HG03108 (cell line): ENCODE data around the gene HK3.

Source experiments
- ATAC-seq: cut with Tn5 transposase; IDR thresholded peaks from one replicate; pipeline ENCODE4 v1.9.1; 2021; ENCODE audit warnings: moderate library complexity; ENCODE audit not compliant: unreplicated experiment

HK3 gene, protein sequence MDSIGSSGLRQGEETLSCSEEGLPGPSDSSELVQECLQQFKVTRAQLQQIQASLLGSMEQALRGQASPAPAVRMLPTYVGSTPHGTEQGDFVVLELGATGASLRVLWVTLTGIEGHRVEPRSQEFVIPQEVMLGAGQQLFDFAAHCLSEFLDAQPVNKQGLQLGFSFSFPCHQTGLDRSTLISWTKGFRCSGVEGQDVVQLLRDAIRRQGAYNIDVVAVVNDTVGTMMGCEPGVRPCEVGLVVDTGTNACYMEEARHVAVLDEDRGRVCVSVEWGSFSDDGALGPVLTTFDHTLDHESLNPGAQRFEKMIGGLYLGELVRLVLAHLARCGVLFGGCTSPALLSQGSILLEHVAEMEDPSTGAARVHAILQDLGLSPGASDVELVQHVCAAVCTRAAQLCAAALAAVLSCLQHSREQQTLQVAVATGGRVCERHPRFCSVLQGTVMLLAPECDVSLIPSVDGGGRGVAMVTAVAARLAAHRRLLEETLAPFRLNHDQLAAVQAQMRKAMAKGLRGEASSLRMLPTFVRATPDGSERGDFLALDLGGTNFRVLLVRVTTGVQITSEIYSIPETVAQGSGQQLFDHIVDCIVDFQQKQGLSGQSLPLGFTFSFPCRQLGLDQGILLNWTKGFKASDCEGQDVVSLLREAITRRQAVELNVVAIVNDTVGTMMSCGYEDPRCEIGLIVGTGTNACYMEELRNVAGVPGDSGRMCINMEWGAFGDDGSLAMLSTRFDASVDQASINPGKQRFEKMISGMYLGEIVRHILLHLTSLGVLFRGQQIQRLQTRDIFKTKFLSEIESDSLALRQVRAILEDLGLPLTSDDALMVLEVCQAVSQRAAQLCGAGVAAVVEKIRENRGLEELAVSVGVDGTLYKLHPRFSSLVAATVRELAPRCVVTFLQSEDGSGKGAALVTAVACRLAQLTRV

DNA sequence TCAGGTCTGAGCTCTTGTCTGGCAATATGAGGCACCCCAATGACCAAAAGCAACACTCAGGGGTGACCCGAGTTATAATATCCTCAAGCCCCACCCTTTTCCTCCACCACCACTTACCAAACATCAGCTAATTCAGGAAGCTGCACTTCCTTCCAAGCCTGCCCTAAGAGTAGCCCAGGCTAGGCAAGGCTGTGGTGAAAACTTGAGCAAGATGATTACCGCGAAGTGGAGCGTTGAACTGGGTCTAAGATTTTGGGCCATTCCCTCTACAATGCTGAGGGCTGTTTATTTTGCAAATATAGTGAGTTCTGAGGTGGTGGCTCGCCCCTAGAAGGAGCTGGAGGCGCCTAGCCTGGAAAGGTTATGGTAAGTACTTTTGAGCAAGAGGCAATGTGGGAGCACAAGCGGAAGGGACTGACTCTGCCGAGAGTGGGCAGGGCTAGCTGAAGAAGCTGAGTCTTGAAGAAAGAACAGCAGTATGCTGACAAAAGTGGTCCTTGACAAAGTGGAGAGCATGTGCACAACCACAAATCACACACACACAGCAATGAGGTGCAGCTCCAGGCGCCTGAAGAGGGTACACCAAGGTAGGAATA, at the start of gene HK3:
Gene HK3, minus strand, starts transcription at position 51 of the 596 bp plus-strand sequence. CDS start 3,187 bp downstream, outside the sequence.
- ATAC-seq, result no peak

DNA sequence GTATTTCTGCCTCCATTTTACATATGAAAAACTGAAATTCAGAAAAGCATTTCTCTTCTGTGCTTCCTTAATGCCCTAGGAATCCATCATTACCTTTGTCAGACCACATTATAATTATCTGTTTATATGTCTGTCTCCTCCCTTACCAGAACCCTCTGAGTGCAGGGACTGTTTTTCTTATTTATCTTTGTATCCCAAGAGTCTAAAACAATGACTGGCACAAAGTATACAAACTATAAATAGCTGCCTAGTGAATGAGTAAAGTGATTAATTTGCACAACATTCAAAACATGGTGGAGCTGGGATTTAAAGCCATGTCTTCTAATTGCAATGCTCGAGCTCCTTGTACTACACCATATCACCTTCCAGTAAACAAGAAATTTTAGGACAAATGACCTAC, 49.3 kb upstream of the HK3 start:
- ATAC-seq, result no peak

DNA sequence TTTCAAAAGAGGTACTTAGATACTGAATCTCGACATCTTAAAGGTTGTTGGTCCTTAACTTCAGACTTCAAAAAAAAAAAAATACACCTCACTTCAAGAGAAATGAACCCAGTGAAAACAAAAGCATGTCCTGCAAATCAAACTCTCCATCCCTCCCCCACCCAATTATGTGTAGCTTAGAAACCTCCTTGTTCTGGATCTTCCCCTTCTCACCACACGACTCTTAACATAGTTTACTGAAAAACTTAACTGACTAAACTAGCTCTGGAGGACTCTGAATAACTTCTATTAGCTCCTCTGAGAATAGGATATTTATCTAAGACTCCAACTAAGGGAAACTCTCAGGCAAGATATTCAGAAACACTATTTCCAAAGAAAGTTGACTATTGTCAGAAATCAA, 48.7 kb upstream of the HK3 start:
- no peak for ATAC-seq

DNA sequence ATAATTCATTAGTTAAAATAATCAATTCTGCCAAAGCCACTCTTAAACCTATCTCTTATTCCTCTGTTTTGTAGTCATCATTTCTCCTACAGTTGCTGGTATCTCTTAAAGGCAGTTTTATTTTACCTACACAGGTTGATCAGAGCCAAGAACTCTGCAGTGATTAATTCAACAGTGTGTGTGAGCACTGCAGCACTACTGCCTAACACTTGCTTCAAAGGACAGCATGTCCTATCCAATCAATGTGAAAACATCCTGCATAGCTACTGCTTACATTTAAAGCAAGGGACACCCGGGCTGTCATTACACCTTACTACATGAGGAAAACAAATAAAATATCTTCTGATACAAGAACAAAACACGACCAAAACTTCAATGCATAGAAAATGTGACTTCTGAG, 45.1 kb upstream of the HK3 start:
- no peak for ATAC-seq

DNA sequence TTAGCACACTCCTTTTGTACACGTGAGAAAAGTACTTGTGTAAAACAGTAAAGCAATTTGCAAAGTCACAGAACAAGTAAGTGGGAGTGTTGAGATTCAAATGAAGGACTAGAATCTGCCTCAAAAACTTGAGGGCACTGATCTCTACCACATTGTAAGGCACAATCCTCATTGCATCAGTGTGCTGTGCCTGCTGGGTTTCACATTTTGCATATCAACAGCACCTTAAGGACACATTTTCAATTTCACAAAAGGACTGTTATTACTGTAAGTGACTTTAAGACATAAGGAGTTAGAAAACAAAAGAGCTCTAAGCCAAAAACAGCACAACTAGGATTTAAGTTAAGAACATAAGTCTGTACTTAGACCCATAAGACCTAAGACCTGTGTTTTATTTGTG, 44.7 kb upstream of the HK3 start:
- no peak for ATAC-seq

DNA sequence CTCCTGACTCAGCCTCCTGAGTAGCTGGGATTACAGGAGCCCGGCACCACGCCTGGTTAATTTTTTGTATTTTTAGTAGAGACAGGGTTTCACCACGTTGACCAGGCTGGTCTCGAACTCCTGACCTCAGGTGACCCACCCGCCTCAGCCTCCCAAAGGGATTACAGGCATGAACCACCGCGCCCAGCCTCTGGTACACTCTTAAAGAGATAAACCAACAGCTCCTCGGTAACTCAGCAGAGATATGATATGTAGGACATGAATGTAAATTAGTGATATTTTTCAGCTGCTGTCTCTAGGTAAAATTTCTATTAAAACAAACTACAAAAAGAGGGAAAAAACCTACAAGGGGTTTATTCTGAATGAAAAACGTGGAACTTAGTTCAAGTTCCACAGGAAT, 42.8 kb upstream of the HK3 start:
- no peak for ATAC-seq

DNA sequence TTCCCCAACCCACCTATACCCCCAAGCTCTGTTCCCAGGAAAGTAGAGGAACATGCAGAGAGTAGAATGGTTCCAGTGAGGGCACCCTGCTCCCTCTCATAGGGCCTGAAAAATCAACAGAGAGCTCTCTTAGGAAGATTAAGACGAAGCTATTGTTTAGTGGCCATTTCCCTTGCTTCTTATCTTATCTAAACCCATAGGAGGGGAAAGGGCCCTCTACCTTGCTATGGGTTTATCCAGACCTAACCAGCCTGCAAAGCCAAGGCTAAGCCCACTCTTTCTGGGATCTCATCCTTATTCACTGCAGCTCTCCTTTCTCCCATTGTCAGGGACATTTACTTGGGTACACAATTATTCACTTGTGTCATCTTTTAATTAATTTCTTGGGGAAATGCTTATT, 39.3 kb upstream of the HK3 start:
- no peak for ATAC-seq

DNA sequence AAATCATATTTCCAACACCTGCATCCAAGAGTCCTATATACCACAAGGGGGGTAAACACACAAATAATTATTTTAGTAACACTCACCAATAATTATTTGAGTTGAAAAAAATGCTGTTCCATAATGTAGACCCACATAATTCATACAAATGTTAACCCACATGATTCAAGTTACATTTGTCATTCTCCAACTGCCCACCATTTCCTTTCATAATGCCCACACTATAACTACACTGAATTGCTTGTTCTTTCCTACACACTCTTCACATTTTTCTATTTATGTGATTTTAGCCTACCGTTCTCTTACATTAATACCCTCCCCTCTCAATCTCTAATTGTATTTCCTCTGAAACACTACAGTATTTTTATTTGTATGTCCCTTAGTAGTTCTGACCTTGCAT, 35.9 kb upstream of the HK3 start:
- ATAC-seq, result no peak

DNA sequence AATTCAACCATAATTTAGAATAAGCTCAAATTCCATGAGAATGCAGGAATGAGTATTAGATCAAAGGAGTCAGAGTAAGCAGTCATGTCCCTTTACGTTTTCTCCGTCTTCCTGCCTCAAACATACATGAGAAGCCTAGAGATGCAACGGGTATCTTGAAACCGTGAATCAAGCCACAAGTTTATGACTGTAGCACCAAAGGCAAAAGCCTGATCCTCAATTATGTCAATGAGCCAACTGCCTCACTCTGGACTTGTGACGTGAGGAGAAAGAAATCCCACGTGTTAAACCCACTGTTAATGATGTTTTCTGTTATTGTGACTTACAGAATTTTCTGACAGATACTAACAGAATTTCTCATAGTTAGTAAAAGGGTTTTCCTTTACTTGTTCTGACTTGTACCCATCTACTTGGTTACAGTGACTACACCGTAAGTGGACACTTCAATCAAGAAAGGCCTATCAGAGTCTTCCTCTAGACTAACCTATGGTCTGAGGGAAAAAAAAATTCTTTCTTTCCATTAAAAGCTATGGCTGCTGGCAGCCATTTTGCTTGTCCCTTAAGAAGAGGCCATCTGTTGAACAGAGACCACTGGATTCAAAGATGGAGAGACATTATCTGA, 35.3 kb upstream of the HK3 start:
- ATAC-seq, result no peak

DNA sequence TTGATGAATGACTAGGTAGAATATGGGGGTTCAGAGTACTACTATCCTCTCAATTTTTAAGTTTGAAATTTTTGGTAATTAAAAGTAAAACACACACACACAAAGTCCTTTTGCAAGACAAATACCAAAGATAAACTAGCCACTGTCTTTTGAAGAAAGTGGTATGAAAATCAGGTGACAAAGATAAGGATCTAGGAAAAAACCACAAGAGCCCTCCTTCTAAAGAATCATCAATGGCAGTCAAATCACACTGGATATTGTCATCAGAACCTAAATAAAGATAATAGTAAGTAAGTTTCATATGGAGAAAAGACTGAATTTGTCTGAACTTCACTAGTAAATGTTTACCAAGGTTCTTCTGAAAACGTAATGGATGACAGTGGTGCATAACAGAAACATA, 30.5 kb upstream of the HK3 start:
- ATAC-seq, result no peak

DNA sequence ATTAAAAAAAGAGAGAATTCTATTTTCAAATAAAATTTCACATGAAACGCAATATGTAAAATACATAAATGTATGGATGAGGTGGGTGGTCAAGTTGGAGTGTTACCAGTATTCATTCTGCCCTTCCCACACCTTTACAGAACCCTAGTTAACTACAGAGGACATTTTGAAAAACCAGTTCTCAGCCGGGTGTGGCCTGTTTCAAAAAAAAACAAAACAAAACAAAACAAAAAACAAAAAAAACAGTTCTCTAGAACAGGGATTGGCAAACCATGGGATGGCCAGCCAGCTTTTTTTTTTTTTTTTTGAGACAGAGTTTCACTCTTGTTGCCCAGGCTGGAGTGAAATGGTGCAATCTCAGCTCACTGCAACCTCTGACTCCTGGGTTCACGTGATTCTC, 28.4 kb upstream of the HK3 start:
- ATAC-seq, result no peak

DNA sequence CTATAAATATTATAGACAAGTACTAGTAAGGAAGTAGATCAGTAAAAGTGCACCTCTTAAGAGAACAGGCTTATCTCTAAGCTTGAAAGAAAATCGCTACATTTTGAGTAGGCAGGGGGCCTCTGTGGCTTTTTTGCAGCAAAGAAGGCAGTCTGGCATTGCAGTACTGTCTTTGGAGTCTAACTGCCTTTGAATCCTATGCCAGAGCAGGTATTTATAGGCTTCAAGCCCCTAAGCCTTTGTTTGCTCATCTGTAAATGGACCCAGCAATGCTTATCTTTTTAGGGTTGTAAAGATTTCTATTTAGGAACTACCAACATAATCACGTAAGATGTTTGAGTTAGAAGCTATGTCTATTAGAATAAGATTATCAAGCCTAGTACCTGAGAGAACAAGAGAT, 23.7 kb upstream of the HK3 start:
- ATAC-seq, result no peak

DNA sequence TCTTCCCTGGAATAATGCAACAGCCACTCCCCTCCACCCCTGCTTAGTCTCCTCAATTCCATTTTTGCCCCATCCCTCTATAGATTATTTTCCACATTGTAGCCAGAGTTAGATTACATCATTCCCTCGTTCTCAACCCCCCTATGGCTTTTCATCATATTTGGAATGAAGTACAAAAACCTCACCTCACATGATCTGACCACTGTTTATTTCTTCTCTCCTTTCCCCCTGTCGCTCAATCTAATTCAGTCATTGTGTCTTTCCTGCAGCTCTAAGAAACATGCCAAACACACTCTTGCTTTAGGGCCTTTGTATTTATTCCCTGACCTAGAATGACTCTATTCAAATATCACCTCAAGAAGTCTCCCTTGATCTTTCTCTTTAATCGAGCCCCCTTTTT, 22.6 kb upstream of the HK3 start:
- no peak for ATAC-seq

DNA sequence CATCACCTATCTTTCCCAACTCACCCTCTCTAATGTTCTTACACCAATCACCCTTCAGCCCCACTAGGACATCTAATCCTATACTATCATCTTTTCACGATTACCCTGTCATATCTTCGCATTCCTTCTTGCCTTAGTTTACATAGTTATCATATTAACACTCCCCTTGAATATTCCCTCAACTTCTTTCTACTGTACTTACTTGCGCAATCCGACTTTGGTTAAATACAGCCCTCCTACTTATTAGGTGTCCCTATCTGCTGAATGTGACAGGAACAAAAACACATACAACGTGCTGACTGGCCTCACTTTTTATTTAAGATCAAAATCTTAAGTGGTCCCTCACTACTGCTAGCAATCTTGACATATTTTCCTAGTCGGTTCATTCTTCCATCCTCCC, 19.5 kb upstream of the HK3 start:
- ATAC-seq, result no peak

DNA sequence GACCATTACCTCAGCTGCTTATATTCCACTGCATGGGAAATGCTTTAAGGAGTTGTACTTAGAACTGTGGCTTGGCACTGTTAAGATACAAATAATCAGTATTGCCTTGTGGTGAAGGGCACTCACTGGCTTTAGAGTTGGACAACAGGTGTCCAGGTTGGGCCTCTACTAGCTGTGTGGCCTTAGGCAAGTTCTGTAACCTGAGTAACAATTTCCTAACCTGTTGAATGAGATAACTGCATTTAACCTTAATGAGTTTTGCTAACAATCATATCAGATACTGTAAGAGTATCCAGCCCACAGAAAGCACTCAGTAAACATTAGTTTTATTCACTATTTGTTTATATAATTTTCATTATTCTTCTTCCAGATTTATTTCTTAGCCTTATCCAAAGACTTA, 17.2 kb upstream of the HK3 start:
- no peak for ATAC-seq

DNA sequence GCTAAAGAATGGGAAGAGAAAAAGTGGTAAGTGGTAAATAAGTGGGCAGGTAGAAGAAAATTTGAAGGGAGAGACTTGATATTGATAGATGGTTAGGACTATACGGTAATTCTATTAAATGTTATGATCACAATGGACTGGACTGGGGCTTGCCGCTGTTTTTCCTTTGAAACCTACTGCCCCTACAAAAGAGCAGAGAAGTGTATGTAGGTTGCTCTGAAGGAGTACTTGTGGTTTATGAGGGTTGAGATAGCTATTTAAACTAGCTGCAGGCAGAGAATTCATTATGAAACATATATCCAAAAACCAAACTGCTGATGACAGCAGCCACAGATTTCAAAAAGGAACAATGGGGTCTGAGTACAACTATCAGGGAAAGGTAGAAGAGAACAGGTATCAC, 16.8 kb upstream of the HK3 start:
- no peak for ATAC-seq

DNA sequence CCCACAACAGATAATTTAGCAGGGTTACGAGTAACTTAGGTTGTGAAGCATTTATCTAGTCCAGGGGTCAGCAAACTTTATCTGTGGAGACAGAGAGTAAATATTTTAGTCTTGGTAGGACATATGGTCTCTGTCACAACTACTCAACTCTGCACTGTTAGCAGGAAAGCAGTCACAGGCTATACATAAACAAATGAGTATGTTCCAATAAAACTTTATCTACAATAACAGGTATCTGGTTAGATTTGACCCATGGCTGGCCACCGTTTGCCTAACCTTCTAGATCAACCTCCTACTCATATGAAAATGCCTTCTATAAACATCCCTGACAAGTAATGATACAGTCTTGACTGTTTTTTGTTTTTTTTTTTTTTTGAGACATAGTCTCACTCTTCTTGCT, 13.0 kb upstream of the HK3 start:
- ATAC-seq, result no peak

DNA sequence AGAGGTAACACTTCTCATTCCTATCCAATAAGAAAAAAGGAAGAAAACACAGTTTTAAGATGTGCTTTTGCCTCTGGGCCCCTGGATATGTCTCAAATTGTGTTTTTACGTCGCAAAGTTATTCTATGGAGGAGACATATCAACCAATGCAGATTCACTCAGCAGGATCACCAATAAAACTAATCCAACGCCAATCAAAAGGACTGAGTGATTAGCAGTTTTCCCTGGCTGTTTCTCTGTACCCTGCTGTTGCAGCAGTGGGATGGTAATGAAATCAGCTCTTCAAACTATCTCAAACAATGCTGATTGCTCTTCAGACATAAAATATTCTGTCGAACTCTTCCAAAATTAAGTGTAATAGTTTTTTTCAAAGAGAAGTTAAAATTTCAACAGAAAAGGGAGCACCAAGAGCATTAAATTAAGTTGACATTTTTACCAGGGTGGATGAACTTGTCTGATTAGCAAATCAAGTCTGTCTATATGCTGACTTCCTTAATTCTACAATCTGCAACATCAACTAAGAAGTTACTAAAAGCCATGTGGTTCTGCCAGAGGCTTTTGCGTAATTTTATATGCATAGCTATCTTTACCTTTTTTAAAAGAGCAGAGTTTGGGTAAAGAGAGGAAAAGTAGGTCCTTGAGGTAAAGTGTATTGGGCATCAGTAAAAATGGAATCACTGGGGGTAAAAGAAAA, 9.7 kb upstream of the HK3 start:
- ATAC-seq, result no peak

DNA sequence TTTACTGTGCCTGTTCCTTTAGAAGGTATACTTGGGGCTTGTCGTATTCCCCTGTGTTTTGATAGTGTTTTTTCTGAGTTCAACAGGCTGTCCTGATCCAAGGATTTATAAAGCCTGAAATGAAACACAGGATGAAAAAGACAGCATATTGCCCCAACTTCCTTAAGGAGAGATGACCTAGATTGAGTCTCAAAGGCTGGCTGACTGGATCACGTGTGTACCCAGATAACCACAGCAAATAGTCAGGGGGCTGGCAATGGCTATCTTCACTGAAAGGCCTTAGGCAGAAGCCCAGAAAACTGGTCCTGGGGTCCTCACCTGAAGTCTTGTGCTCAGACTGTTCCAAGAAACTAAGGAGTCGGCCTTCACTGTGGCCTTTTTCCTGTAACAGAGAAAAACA, 7.7 kb upstream of the HK3 start:
- ATAC-seq, result no peak

DNA sequence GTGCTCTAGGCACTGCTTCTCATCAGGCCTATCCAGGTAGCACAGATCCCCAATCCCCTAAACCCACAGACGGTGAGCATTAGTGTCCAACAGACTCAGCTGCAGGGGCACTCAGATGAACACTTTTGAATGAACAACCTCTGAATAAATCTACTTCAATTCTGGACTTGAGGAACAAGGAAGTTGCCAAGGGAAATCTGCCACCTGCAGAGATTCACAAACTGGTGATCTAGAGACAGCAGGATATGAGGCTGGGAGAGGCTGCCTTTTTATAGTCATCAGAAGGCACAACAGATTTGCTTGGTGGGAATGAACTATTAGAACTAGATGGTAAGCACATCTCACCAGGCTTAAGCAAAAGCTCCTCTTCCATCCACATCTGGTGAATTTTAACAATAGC, 7.0 kb upstream of the HK3 start:
- no peak for ATAC-seq

DNA sequence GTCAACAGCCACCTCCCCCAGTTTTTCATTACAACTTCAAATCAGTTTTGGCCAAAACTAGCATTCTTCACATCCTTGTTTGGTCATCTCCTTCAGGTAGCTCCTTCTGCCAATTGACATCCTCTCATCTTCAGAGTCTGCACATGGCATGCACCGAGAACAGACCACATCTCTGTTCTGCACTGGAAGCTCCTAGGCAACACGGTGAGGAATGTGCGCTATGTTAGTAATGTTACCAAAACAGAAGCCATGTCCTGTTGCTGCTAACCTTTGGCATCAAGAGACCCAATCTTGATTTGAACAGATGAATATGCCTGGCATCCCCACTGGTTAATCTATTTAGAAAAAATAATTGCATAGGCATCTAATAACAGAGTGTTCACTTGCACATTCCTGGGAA, 5.1 kb upstream of the HK3 start:
- no peak for ATAC-seq
